Testis (tissue), 2 donors: ENCODE measurements around the gene SUMF2.

ENCODE experiments used
- POLR2A ChIP-seq: fragments of 450-650 bp; IDR thresholded peaks from one replicate; pipeline ENCODE4 v1.6.1; 2017; ENCODE audit warnings: antibody characterized with exemption, mild to moderate bottlenecking, moderate library complexity
- TF ChIP-seq, protein P1 (sequence below), 3 experiments: fragments of 450-650 bp in 2 of 3; fragments of 200-600 bp in 1 of 3; sonication (generic) in 1 of 3; IDR thresholded peaks; one replicate each; pipeline ENCODE4 v1.5.1; 2016 to 2019; ENCODE audit warnings: antibody characterized with exemption in 3 of 3, mild to moderate bottlenecking in 2 of 3, moderate library complexity in 1 of 3

DNA sequence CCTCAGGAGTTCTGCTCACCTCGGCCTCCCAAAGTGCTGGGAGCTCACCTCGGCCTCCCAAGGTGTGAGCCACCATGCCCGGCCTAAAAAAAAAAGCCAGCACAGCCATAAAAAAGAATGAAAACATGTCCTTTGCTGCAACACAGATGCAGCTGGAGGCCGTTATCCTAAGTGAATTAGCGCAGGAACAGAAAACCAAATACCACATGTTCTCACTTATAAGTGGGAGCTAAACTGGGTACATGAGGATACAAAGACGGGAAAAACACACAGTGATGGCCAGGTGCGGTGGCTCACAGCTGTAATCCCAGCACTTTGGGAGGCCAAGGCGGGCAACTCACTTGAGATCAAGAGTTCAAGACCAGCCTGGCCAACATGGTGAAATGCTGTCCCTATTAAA is 33.7 kb upstream of the SUMF2 start:
- TF ChIP-seq, protein P1, sequence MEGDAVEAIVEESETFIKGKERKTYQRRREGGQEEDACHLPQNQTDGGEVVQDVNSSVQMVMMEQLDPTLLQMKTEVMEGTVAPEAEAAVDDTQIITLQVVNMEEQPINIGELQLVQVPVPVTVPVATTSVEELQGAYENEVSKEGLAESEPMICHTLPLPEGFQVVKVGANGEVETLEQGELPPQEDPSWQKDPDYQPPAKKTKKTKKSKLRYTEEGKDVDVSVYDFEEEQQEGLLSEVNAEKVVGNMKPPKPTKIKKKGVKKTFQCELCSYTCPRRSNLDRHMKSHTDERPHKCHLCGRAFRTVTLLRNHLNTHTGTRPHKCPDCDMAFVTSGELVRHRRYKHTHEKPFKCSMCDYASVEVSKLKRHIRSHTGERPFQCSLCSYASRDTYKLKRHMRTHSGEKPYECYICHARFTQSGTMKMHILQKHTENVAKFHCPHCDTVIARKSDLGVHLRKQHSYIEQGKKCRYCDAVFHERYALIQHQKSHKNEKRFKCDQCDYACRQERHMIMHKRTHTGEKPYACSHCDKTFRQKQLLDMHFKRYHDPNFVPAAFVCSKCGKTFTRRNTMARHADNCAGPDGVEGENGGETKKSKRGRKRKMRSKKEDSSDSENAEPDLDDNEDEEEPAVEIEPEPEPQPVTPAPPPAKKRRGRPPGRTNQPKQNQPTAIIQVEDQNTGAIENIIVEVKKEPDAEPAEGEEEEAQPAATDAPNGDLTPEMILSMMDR (IDR thresholded peaks at IDR 0.05) = no peak
- no peak for TF ChIP-seq POLR2A
